Hematopoietic multipotent progenitor cell treated with erythropoietin and hydrocortisone succinate and interleukin-3 and kit ligand, for 17 days (in vitro differentiated cells): ENCODE measurements around the gene MRPL47.
"Not testable (repeated sequence)": the region's sequence is repeated elsewhere in the genome, so short reads cannot be mapped to it uniquely, and the experiment has no call there.

Source experiments
- DNase-seq: peaks from one replicate; pipeline ENCODE4 v3.0.0-alpha.2; 2015; ENCODE audit warnings: low spot score

Gene MRPL47

GRCh38 chr3:179604321-179605078, at the start of gene MRPL47, which contains the start of gene NDUFB5:
MRPL47 (minus strand) TSS chr3:179604638; CDS start chr3:179604624, 14 bp downstream.
NDUFB5 (plus strand) TSS chr3:179604794; CDS start chr3:179604816, 22 bp downstream.
- peak; percentile 98 for DNase-seq

GRCh38 chr3:179653096-179653797, 48.8 kb upstream of the MRPL47 start:
- DNase-seq, result no peak

GRCh38 chr3:179652447-179653095, 48.1 kb upstream of the MRPL47 start, which contains the start of gene USP13:
USP13 (plus strand) TSS chr3:179653040; CDS start chr3:179653226, 186 bp downstream.
- DNase-seq, result no peak

GRCh38 chr3:179651687-179652446, 47.4 kb upstream of the MRPL47 start:
- no peak for DNase-seq

GRCh38 chr3:179646177-179646576, 41.7 kb upstream of the MRPL47 start:
- no peak for DNase-seq

- not testable (repeated sequence) for DNase-seq
Measured at GRCh38 chr3:179643837-179644236, 39.4 kb upstream of the MRPL47 start.

- no peak for DNase-seq
Measured at GRCh38 chr3:179642871-179643270, 38.4 kb upstream of the MRPL47 start.

- no peak for DNase-seq
Measured at GRCh38 chr3:179640469-179640868, 36.0 kb upstream of the MRPL47 start.

- DNase-seq, result no peak
Measured at GRCh38 chr3:179630753-179631451, 26.5 kb upstream of the MRPL47 start.

- DNase-seq, result no peak
Measured at GRCh38 chr3:179624451-179624850, 20.0 kb upstream of the MRPL47 start.

- no peak for DNase-seq
Measured at GRCh38 chr3:179622023-179622422, 17.6 kb upstream of the MRPL47 start.

GRCh38 chr3:179615458-179616173, 11.2 kb upstream of the MRPL47 start:
- no peak for DNase-seq

- DNase-seq, result no peak
Measured at GRCh38 chr3:179613807-179614206, 9.4 kb upstream of the MRPL47 start.

- DNase-seq, result no peak
Measured at GRCh38 chr3:179610066-179610465, 5.6 kb upstream of the MRPL47 start.

GRCh38 chr3:179608931-179609720, 4.7 kb upstream of the MRPL47 start:
- DNase-seq, result no peak

GRCh38 chr3:179606534-179607085, 2.2 kb upstream of the MRPL47 start:
- no peak for DNase-seq

- DNase-seq, result no peak
Measured at GRCh38 chr3:179603831-179604230, 607 bp downstream of the MRPL47 start.

GRCh38 chr3:179603321-179603720, 1.1 kb downstream of the MRPL47 start:
- DNase-seq, result no peak

- no peak for DNase-seq
Measured at GRCh38 chr3:179599531-179599930, 4.9 kb downstream of the MRPL47 start.
